Uterus (tissue), 4 donors: ENCODE data around the gene PSME2. TPM values are rescaled to one million over a fixed set of nuclear protein-coding genes. Genes with fewer than 3 reads are reported as not detected.

Experiments used
- DNase-seq, 2 donors: peaks; one replicate each; pipeline ENCODE4 v3.0.0-alpha.2; 2019 to 2020
- H3K27ac ChIP-seq, 2 donors: fragments of 200-600 bp; sonication (generic); 1 replicate in 1 of 2; 2 replicates in 1 of 2; pipeline ENCODE4 v1.5.1; 2016 to 2018
- H3K27me3 ChIP-seq, 2 donors: fragments of 200-600 bp; sonication (generic); one replicate each; pipeline ENCODE4 v1.5.1; 2018 to 2019; ENCODE audit warnings: control low read depth in 1 of 2
- H3K36me3 ChIP-seq, 2 donors: fragments of 200-600 bp; sonication (generic); one replicate each; pipeline ENCODE4 v1.5.1; 2019; ENCODE audit warnings: control low read depth in 1 of 2
- H3K4me1 ChIP-seq, 2 donors: fragments of 200-600 bp; sonication (generic); one replicate each; pipeline ENCODE4 v1.5.1; 2018 to 2019; ENCODE audit warnings: control low read depth in 1 of 2
- H3K4me3 ChIP-seq, 2 donors: fragments of 200-600 bp; sonication (generic); 1 replicate in 1 of 2; 2 replicates in 1 of 2; pipeline ENCODE4 v1.5.1; 2018 to 2019; ENCODE audit warnings: mild to moderate bottlenecking in 1 of 2
- H3K9me3 ChIP-seq, 2 donors: fragments of 200-600 bp; sonication (generic); one replicate each; pipeline ENCODE4 v1.5.1; 2019; ENCODE audit warnings: control low read depth in 1 of 2
- CTCF ChIP-seq, 4 experiments: fragments of 200-600 bp in 2 of 4; fragments of 450-650 bp in 2 of 4; sonication (generic) in 2 of 4; IDR thresholded peaks; one replicate each; pipeline ENCODE4 v1.5.1; 2016 to 2019; ENCODE audit warnings: antibody characterized with exemption in 4 of 4, mild to moderate bottlenecking in 2 of 4, moderate library complexity in 1 of 4
- POLR2A ChIP-seq, 2 donors: fragments of 450-650 bp; IDR thresholded peaks; one replicate each; pipeline ENCODE4 v1.6.1; 2016; ENCODE audit warnings: antibody characterized with exemption in 2 of 2, mild to moderate bottlenecking in 1 of 2, moderate library complexity in 1 of 2
- intact Hi-C: fragments of 100-400 bp; cut with DNase I; formaldehyde crosslinking; loops from one replicate; pipeline ENCODE4 v1.15.1; 2023; ENCODE audit warnings: low total_unique reads
- total RNA-seq, 4 donors: library from RNA; depleted of rRNA in 3 of 4; stranded (reverse); fragments of >200 nt in 3 of 4; gene quantifications; one replicate each; pipeline versions ENCODE4 v1.1.0 to v1.2.4, GENCODE V29; 2014 to 2023
- donor health status: DM: yes; HTN: yes; CAD: no.

Gene PSME2
- total RNA-seq, 4 donors from 2014 or later, result 16.9 to 113 (median 25.7) TPM

GRCh38 chr14:24144451-24144850, 2.0 kb downstream of the PSME2 start:
- no peaks in the 10 kb centered on the region for H3K27me3 ChIP-seq
- H3K27ac ChIP-seq, result no peak overlapping the region
- intact Hi-C loops, result no loop called here
- H3K9me3 ChIP-seq, result no peaks in the 10 kb centered on the region
- TF ChIP-seq POLR2A (IDR thresholded peaks at IDR 0.05) (no peak), CTCF (IDR thresholded peaks at IDR 0.05) (no peak)
- H3K36me3 ChIP-seq, result no peaks in the 10 kb centered on the region
- no peak for DNase-seq
- H3K4me3 ChIP-seq, result no peak overlapping the region
- H3K4me1 ChIP-seq, result peaks cover 6 to 8% of the 10 kb centered on the region in 2 donors

DNA sequence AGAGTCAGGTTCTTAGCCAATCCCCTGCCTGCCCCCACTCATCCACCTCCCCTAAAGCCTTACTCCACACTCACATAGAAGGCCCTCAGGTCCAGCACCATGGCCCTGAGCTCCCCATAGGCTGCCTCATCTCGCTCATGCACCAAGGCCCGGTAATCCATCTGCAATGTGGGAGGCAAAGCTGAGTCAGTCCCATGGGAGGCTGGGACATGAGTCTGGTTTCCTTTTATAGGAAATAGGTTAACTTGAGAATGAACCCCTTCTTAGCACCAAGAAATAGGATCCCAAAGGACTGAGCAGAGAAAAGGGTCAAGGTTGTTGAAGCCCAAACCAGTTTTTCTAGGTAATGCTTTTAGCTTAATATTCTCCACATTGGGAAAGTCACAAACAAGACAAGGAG, 2.9 kb downstream of the PSME2 start:
- peaks cover 6 to 8% of the 10 kb centered on the region in 2 donors for H3K4me1 ChIP-seq
- no peak overlapping the region for H3K4me3 ChIP-seq
- no peaks in the 10 kb centered on the region for H3K27me3 ChIP-seq
- no peak for DNase-seq
- intact Hi-C loops, result no loop called here
- TF ChIP-seq POLR2A (IDR thresholded peaks at IDR 0.05), result no peak
- no peak for TF ChIP-seq CTCF (IDR thresholded peaks at IDR 0.05)
- no peaks in the 10 kb centered on the region for H3K36me3 ChIP-seq
- no peak overlapping the region for H3K27ac ChIP-seq
- H3K9me3 ChIP-seq, result no peaks in the 10 kb centered on the region

DNA sequence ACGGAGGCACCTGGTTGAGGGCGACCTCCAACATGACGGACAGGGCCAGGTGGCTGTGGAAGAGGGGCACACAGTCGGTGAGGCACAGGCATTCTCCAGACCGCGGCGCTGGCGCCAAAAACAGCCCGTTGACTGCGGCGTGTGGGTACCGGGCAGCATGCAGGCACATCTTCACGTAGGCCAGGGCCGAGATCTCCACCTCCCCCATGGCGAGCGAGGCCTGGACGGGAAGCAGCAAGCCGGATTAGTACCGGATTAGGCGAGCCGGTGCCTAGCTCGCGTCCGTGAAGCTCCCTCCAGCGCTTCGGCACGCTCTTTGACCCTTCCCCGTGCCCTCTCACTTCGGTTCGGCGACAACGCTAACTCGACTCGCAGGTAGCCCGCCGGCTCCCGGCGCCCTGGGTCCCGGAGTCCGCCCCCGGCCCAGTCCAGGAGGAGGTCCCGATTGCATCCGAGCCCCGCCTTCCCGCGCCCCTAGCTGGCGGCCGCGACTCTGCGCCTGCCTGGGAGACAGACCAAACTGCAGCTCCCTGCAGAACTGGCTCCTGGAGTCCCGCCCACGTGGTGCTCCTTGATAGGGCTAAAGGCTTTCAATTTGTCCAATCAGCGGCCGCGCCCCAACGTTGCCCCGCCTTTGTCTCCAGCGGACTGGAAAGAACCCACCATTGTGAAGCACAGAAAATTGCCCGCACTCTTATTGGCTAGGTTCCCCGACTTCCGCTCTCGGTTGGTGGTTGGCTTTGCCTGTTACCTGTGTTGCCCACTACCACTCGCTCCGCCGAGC, 5.1 kb downstream of the PSME2 start, which contains the start of gene EMC9:
EMC9 (minus strand) TSS at position 495 of the 784 bp plus-strand sequence; CDS start at position 208, 287 bp downstream.
- no peaks in the 10 kb centered on the region for H3K36me3 ChIP-seq
- TF ChIP-seq POLR2A (IDR thresholded peaks at IDR 0.05) (peak; percentile 90), CTCF (IDR thresholded peaks at IDR 0.05) (peak; percentile 41 to 81 (median 66))
- H3K4me1 ChIP-seq, result peaks cover 4 to 7% of the 10 kb centered on the region in 2 donors
- H3K27ac ChIP-seq, result peak within 1 kb of the TSS; percentile 86 to 90
- H3K4me3 ChIP-seq, result peak within 1 kb of the TSS; percentile 65 to 92
- no peaks in the 10 kb centered on the region for H3K27me3 ChIP-seq
- no peaks in the 10 kb centered on the region for H3K9me3 ChIP-seq
- peak; percentile 99 to 100 for DNase-seq
- intact Hi-C loops, result no loop called here

DNA sequence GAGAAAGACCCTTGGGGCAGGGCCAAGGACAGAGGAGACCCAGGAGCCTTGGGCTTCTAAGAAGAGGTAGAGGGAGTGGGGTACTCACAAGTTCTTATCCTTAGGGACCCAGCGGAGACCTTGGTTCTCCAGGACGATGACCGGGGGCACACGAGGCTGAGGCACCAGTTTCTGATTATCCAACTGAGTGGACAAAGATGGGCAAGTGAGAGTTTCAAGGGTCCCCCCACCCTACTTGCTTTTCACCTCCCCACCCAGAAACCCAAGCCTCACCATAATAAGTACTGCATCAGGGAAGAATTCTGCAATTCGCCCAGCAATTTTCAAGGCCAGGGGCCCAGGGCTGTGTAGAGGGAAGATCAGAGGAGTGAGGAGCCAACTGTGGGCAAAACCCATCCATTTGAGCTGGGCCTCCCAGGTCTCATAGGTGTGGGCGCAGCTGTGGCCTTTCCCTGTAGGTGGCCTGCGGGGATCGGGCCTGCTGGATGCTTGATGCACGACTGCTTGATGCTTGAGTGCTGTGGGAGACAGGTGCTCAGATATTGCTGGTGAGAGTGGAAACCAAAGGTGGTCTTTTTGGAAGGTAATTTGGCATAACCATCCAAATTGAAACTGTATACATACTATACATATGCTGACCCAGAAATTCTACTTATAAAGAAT, 7.0 kb downstream of the PSME2 start:
- no peak for TF ChIP-seq CTCF (IDR thresholded peaks at IDR 0.05)
- no peak for TF ChIP-seq POLR2A (IDR thresholded peaks at IDR 0.05)
- intact Hi-C loops, result no loop called here
- H3K4me3 ChIP-seq, result no peak overlapping the region
- H3K9me3 ChIP-seq, result no peaks in the 10 kb centered on the region
- H3K27me3 ChIP-seq, result no peaks in the 10 kb centered on the region
- peak overlapping the region in 1 of 2 donors; percentile 27 for H3K27ac ChIP-seq
- no peak for DNase-seq
- H3K4me1 ChIP-seq, result peaks cover 4 to 7% of the 10 kb centered on the region in 2 donors
- H3K36me3 ChIP-seq, result no peaks in the 10 kb centered on the region
